Measurements from ENCODE around the gene RIN1. TPM values are rescaled to one million over a fixed set of nuclear protein-coding genes. Genes with fewer than 3 reads are reported as not detected.
"Not testable (repeated sequence)": the region's sequence is repeated elsewhere in the genome, so short reads cannot be mapped to it uniquely, and the experiment has no call there.

Gene RIN1
- total RNA-seq, 2 experiments from 2014 or later = 2.0 to 2.6 TPM

DNA sequence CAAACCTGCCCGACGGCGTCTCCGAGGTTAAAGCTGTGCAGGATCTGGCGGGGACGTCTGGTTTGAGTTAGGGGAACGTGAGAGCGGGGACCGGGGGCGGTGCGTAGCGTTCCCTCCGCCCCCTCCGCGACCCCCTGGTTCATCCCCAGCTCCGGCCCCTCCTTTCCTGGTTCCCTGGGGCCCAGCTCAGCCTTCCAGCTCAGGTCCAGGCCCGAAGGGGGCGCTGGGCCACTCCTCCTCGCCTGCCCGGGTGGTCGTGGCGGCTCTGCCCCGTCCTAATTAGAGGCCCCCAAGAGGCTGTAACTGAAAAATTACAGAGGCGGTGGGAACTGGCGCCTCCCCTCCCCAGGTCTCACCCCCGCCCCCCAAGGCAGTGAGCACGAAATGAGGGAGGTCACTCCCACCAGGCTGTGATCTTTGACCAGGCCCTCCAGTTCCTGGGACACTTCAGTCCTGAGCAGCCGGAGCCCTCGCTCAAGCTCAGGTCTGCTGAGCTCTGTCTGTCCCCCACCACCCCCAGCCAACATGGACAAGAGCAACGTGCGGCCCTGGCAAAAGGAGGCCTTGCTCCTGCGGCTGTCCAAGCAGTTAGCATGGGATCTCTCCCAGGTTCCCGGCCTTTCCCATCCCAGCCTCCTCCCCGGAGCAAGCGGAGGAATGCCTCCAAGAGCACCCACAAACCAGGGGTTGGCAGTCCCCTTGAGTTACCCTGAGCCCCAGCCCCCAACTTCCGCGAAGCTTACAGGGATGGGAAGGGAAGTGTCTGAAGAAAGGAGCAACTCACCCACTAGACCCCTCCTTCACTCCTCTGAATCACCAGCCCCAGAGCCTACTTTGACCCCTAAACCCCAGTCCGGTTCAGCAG, 22.7 kb downstream of the RIN1 start:
- peaks cover 48% of the 10 kb centered on the region for H3K4me1 Mint-ChIP-seq (ENCODE audit: low read depth)
- intact Hi-C loops (cut with micrococcal nuclease) = no loop called here
- H3K4me3 Mint-ChIP-seq = peak overlapping the region; percentile 92
- H3K27ac Mint-ChIP-seq = peak overlapping the region; percentile 93
- DNase-seq = no peak
- H3K27me3 Mint-ChIP-seq (ENCODE audit: low read depth) = no peaks in the 10 kb centered on the region
- CTCF ChIA-PET = interaction anchor here (1.0 to 4.8 kb wide), 9 partner anchors 9 to 245 kb away, joined by 3 to 85 read pairs (median 9); partner anchors contain the start of genes B4GAT1 and BRMS1
- H3K9me3 Mint-ChIP-seq = no peaks in the 10 kb centered on the region
- H3K36me3 Mint-ChIP-seq (ENCODE audit: low read depth) = no peaks in the 10 kb centered on the region

DNA sequence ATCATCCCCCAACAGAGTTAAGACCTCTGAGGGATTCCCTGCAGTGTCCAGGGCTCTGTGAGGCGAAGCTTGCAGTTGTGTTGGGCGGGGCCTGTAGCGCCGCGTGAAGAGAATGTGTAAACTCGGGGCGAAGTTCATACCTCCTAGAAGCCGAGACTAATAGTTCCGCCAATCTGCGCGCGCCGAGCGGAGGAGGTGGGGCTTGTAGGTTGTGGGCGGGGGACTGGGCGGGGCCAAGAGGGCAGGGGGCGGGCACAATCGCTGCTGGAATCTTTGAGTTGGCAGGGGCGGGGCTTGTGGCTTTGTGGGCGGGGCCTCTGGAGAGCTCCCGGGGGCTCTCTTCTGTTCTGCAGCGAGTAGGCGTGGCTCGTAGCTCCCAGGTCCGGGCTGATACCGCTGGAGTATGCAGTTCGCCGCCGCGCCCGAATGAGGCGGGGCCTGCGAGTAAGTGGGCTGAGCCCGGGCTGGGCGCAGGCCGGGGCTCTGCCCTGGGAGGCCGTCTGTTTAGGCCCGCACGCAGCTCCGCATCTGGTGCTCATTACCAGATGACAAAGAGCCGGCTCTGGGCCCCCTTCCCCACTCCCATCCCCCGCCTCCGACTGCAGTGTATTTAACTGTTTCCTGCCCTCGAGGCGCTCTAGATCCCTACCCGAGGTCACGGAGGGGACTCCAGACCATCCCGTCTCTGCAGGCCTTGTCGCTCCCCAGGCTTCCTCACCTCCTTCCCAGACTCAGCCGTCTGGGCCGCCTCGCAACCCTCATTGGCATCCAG, 23.5 kb downstream of the RIN1 start:
- Mint-ChIP-seq H3K27me3 (ENCODE audit: low read depth) (no peaks in the 10 kb centered on the region), H3K4me3 (peak overlapping the region; percentile 92), H3K36me3 (ENCODE audit: low read depth) (no peaks in the 10 kb centered on the region), H3K4me1 (ENCODE audit: low read depth) (peaks cover 40% of the 10 kb centered on the region), H3K9me3 (no peaks in the 10 kb centered on the region), H3K27ac (peak overlapping the region; percentile 93)
- intact Hi-C loops (cut with micrococcal nuclease) = loop anchor here (1.0 kb wide), 7 partner anchors 16 to 127 kb away; partner anchors contain the start of genes BRMS1, RAB1B and YIF1A
- peak; percentile 99 for DNase-seq
- CTCF ChIA-PET = interaction anchor here (0.6 to 4.8 kb wide), 18 partner anchors 9 to 327 kb away, joined by 3 to 85 read pairs (median 4); partner anchors contain the start of genes B4GAT1, BRMS1, MRPL11 and RIN1

DNA sequence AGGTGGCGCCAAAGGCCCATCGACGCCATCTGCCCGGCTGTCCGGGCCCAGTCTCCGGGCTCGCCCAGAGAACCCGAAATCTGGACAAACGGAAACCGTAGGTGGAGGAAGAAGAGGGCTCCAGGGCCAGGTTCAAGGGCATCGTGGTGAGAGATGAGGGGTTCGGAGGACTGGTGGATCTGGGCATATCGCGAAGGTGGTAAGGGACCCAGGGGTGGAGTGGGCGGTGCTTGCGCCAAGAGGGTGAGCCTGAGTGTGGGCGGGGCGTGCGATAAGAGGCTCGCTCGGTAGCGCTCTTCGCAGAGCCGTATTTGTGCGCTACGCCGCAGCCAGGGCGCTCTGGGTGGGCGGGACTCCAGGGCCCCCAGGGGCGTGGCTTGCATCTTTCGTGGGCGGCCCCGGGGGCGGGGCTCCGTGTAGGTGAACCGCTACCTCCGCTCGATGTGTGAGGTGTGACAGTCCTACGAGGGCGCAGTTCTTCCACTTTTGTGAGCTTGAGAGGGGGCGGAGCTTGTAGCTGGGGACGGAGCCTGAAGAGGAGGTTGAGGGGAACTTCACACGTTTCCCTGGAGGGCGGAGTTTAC, 24.2 kb downstream of the RIN1 start:
- no peaks in the 10 kb centered on the region for H3K9me3 Mint-ChIP-seq

DNA sequence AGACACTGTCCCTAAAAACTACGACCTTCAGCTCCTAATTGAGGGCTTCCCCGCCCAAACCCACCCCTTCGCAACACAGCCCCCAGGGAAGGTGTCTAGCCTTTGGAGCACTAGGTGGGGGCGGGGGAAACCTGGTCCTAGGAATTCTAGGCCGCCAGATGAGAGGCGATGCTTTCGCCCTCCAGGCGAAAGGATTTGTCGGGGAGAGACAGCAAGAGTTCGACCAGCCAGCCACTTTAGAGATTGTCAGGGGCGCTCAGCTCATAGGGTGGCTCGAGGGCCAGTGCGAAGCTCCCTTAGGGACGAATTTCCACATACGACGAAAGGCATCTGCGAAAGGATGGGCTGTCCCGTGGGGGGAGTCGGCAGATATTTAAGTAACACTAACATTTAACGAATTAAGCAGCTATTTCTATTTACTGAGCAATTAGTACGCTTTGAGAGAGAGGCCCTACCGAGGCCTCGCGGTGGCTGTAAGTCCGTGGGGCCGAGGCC, 24.7 kb downstream of the RIN1 start:
- intact Hi-C loops (cut with micrococcal nuclease) = no loop called here
- peaks cover 33% of the 10 kb centered on the region for H3K4me1 Mint-ChIP-seq (ENCODE audit: low read depth)
- peak overlapping the region; percentile 92 for H3K4me3 Mint-ChIP-seq
- H3K27me3 Mint-ChIP-seq (ENCODE audit: low read depth) = no peaks in the 10 kb centered on the region
- CTCF ChIA-PET = interaction anchor here (0.6 to 4.8 kb wide), 33 partner anchors 10 to 617 kb away, joined by 3 to 85 read pairs (median 4); partner anchors contain the start of genes B4GAT1, BRMS1, MRPL11 and RBM4B
- no peaks in the 10 kb centered on the region for H3K36me3 Mint-ChIP-seq (ENCODE audit: low read depth)
- no peak for DNase-seq
- peak overlapping the region; percentile 93 for H3K27ac Mint-ChIP-seq
- H3K9me3 Mint-ChIP-seq = no peaks in the 10 kb centered on the region

More for the DNA sequence above, 24.2 kb downstream of the RIN1 start:
- H3K36me3 Mint-ChIP-seq (ENCODE audit: low read depth) = no peaks in the 10 kb centered on the region
- CTCF ChIA-PET = interaction anchor here (0.6 to 4.8 kb wide), 34 partner anchors 10 to 617 kb away, joined by 3 to 85 read pairs (median 4); partner anchors contain the start of genes B4GAT1, BRMS1, MRPL11 and RBM4B
- H3K27ac Mint-ChIP-seq = peak overlapping the region; percentile 93
- H3K27me3 Mint-ChIP-seq (ENCODE audit: low read depth) = no peaks in the 10 kb centered on the region
- peaks cover 33% of the 10 kb centered on the region for H3K4me1 Mint-ChIP-seq (ENCODE audit: low read depth)
- DNase-seq = peak; percentile 96
- intact Hi-C loops (cut with micrococcal nuclease) = loop anchor here (1.0 kb wide), 7 partner anchors 16 to 127 kb away; partner anchors contain the start of genes BRMS1, RAB1B and YIF1A
- peak overlapping the region; percentile 92 for H3K4me3 Mint-ChIP-seq

DNA sequence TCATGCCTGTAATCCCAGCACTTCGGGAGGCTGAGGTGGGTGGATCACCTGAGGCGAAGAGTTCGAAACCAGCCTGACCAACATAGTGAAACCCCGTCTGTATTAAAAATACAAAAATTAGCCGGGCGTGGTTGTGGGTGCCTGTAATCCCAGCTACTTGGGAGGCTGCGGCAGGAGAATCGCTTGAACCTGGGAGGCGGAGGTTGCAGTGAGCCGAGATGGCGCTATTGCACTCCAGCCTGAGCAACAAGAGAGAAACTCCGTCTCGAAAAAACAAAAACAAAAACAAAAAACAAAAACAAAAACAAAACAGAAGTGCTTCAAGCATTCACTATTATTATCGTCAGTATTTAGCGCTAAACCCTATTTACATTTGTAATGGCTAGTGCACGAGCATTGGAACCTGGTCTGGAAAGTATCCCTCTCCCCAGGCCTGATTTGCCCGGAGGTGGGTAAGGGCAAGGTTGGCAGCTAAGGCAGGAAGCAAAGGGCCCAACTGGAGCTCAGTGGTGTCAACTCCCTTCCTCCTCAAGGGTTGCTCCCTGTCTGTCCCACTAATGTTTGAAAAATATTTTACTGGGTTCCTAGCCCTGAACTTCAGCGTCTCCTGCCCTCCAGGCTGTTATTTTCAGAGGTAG, 25.3 kb downstream of the RIN1 start:
- peaks cover 28% of the 10 kb centered on the region for H3K4me1 Mint-ChIP-seq (ENCODE audit: low read depth)
- H3K4me3 Mint-ChIP-seq; H3K36me3 Mint-ChIP-seq (ENCODE audit: low read depth); H3K9me3 Mint-ChIP-seq; H3K27me3 Mint-ChIP-seq (ENCODE audit: low read depth); intact Hi-C loops (cut with micrococcal nuclease); DNase-seq; H3K27ac Mint-ChIP-seq: not testable (repeated sequence)
- CTCF ChIA-PET = interaction anchor here (0.6 to 4.8 kb wide), 28 partner anchors 9 to 439 kb away, joined by 3 to 85 read pairs (median 4); partner anchors contain the start of genes B4GAT1, BRMS1, RBM4B and RIN1

GRCh38 chr11:66310324-66310723, 25.9 kb downstream of the RIN1 start:
- no peaks in the 10 kb centered on the region for H3K9me3 Mint-ChIP-seq
- H3K4me3 Mint-ChIP-seq = no peak overlapping the region
- H3K36me3 Mint-ChIP-seq (ENCODE audit: low read depth) = no peaks in the 10 kb centered on the region
- intact Hi-C loops (cut with micrococcal nuclease) = no loop called here
- CTCF ChIA-PET = interaction anchor here (4.1 to 4.8 kb wide), 2 partner anchors 16 to 78 kb away, joined by 23 to 85 read pairs; no protein-coding TSS in a partner anchor
- no peak for DNase-seq
- H3K4me1 Mint-ChIP-seq (ENCODE audit: low read depth) = peaks cover 23% of the 10 kb centered on the region
- H3K27ac Mint-ChIP-seq = no peak overlapping the region
- no peaks in the 10 kb centered on the region for H3K27me3 Mint-ChIP-seq (ENCODE audit: low read depth)

DNA sequence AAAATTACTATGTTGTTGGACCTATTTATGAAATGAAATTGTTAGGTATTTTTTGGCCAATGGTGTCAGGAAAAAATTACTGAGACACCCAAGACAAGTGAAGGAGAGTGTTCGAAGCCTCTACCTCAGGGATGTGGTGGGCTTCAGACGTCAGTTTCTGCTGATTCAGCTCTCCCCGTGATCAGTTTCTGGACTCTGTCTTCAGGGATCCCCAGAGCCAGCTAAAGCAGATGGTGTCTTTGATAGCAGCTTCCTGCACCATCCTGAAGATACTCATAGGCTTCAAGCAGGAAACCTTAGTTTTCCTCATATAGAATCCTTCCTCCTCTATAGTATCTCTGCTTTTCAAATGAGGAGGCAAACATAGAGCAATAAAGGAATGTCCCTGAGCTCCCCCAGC, 26.8 kb downstream of the RIN1 start:
- H3K9me3 Mint-ChIP-seq = no peaks in the 10 kb centered on the region
- CTCF ChIA-PET = interaction anchor here (4.8 kb wide), 1 partner anchor 79 kb away, joined by 85 read pairs; no protein-coding TSS in a partner anchor
- H3K27ac Mint-ChIP-seq = no peak overlapping the region
- H3K4me3 Mint-ChIP-seq = no peak overlapping the region
- DNase-seq = no peak
- intact Hi-C loops (cut with micrococcal nuclease) = no loop called here
- no peaks in the 10 kb centered on the region for H3K27me3 Mint-ChIP-seq (ENCODE audit: low read depth)
- H3K36me3 Mint-ChIP-seq (ENCODE audit: low read depth) = no peaks in the 10 kb centered on the region
- peaks cover 16% of the 10 kb centered on the region for H3K4me1 Mint-ChIP-seq (ENCODE audit: low read depth)

DNA sequence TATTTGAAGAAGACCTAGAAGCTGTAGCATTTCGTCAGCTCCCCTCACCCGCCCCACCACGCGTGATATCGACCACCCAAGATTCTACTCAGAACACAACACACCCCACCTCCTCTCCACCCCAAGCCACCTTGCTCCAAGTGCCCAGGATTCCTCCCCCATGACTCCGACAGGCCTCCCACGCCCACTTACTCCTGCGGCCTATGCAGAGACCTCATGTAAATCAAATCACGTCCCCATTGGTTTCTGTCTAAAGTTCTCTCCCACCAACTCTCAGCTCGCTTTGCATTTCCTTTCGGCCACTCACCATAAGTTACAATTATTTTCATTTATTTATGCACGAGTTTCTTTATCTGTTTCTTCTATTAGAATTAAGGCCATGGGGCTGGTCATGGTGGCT, 33.6 kb downstream of the RIN1 start:
- no peak for DNase-seq
- Mint-ChIP-seq H3K27ac (no peak overlapping the region), H3K4me1 (ENCODE audit: low read depth) (no peaks in the 10 kb centered on the region), H3K4me3 (no peak overlapping the region), H3K9me3 (no peaks in the 10 kb centered on the region), H3K27me3 (ENCODE audit: low read depth) (no peaks in the 10 kb centered on the region), H3K36me3 (ENCODE audit: low read depth) (no peaks in the 10 kb centered on the region)
- intact Hi-C loops (cut with micrococcal nuclease) = no loop called here
- CTCF ChIA-PET = interaction anchor here (0.6 to 2.9 kb wide), 4 partner anchors 9 to 129 kb away, joined by 3 to 10 read pairs (median 4); no protein-coding TSS in a partner anchor

DNA sequence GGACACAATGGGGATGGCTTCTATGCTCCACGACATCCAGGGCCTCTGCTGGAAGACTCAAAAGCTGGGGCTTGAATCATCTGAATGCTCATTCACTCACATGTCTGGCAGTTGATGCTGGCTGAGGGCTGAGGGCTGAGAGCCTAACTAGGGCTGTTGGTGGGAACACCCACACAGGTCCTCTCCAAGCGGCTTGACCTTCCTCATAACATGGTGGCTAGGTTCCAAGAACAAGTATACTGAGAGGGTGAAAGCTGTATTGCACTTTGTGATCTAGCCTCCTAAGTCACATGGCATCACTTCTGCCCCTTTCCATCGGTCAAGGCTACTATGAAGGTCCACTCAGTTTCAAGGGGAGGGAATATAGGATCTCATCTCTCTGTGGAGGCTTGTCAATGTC, 37.0 kb downstream of the RIN1 start:
- intact Hi-C loops (cut with micrococcal nuclease) = no loop called here
- CTCF ChIA-PET = interaction anchor here (1.1 kb wide), 1 partner anchor 17 kb away, joined by 4 read pairs; no protein-coding TSS in a partner anchor
- no peaks in the 10 kb centered on the region for H3K27me3 Mint-ChIP-seq (ENCODE audit: low read depth)
- DNase-seq = no peak
- no peak overlapping the region for H3K4me3 Mint-ChIP-seq
- H3K9me3 Mint-ChIP-seq = no peaks in the 10 kb centered on the region
- H3K36me3 Mint-ChIP-seq (ENCODE audit: low read depth) = no peaks in the 10 kb centered on the region
- H3K4me1 Mint-ChIP-seq (ENCODE audit: low read depth) = no peaks in the 10 kb centered on the region
- H3K27ac Mint-ChIP-seq = no peak overlapping the region

DNA sequence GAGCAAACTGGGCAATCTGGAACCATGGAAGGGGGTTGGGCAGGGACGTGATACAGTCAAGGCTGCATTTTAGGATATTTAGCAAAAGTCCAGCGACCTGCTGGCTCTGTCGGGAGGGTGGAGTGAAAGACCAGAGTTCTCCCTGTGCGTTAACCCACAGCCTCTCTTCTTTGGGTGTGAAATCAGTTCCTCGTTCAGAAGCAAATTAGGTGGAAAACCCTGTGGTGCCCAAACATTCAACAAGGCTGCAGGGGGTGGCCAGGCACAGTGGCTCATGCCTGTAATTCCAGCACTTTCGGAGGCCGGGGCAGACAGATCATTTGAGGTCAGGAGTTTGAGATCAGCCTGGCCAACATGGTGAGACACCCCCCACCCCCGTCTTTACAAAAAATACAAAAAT, 38.6 kb downstream of the RIN1 start:
- Mint-ChIP-seq H3K9me3 (no peaks in the 10 kb centered on the region), H3K4me3 (no peak overlapping the region), H3K27me3 (ENCODE audit: low read depth) (peaks cover 11% of the 10 kb centered on the region), H3K27ac (no peak overlapping the region), H3K36me3 (ENCODE audit: low read depth) (no peaks in the 10 kb centered on the region), H3K4me1 (ENCODE audit: low read depth) (peaks cover 3% of the 10 kb centered on the region)
- intact Hi-C loops (cut with micrococcal nuclease) = no loop called here
- no peak for DNase-seq
- CTCF ChIA-PET = interaction anchor here (1.1 to 1.4 kb wide), 3 partner anchors 8 to 89 kb away, joined by 3 to 4 read pairs (median 3); partner anchors contain the start of gene YIF1A
